Measurements from ENCODE around the gene CA11. TPM values are rescaled to one million over a fixed set of nuclear protein-coding genes. Genes with fewer than 3 reads are reported as not detected.

CA11 gene
- total and polyA plus RNA-seq, 2 experiments from 2014 or later: 8.8 to 29.7 TPM

- no peak for TF ChIP-seq CTCF (conservative IDR thresholded peaks at IDR 0.05; ENCODE audit: low read depth in 2 of 2)
- TF ChIP-seq REST (IDR thresholded peaks at IDR 0.05; ENCODE audit: unreplicated experiment): no peak
- no peak for TF ChIP-seq CREB1 (CRISPR knock-in tag; IDR thresholded peaks at IDR 0.05; ENCODE audit: low read depth)
- TF ChIP-seq ZNF331 (CRISPR knock-in tag; IDR thresholded peaks at IDR 0.05; ENCODE audit: low read depth): no peak
Observed at GRCh38 chr19:48607359-48607755, 38.6 kb downstream of the CA11 start (continued).

- DNase-seq (ENCODE audit: low spot score) (no peak), ATAC-seq (no peak)
- no peaks in the 10 kb centered on the region for H3K9me2 ChIP-seq (ENCODE audit: insufficient read depth)
- no peaks in the 10 kb centered on the region for H3K27me3 ChIP-seq (ENCODE audit: insufficient read depth)
- Mint-ChIP-seq H3K36me3 (ENCODE audit: low read depth) (peaks cover under 1% of the 10 kb centered on the region; the same call in 1 of the 3 replicates), H3K4me3 (no peak within 1 kb of the TSS), H3K4me1 (peaks cover 8% of the 10 kb centered on the region; the same call in 2 of the 3 replicates), H3K27ac (no peak within 1 kb of the TSS), H3K27me3 (ENCODE audit: insufficient read depth, low read depth, poor library complexity) (peaks cover 15% of the 10 kb centered on the region), H3K9me3 (no peaks in the 10 kb centered on the region)
- H4K20me1 ChIP-seq (replicated peaks; ENCODE audit: insufficient read depth): no peaks in the 10 kb centered on the region
- H3K79me2 ChIP-seq (replicated peaks; ENCODE audit: insufficient read depth): no peaks in the 10 kb centered on the region
- H2AFZ ChIP-seq: no peak within 1 kb of the TSS
- no peaks in the 10 kb centered on the region for H3K36me3 ChIP-seq (ENCODE audit: insufficient read depth)
- no peak within 1 kb of the TSS for H3K4me3 ChIP-seq
- no peaks in the 10 kb centered on the region for H3K4me1 ChIP-seq (ENCODE audit: insufficient read depth)
- H3F3A ChIP-seq (replicated peaks; ENCODE audit: low read depth): no peaks in the 10 kb centered on the region
- H3K27ac ChIP-seq (ENCODE audit: low read depth): no peak within 1 kb of the TSS
- no peak within 1 kb of the TSS for H3K4me2 ChIP-seq
- no peak for TF ChIP-seq POLR2AphosphoS5 (IDR thresholded peaks at IDR 0.05; ENCODE audit: low read depth)
- no peak for TF ChIP-seq REST (IDR thresholded peaks at IDR 0.05; ENCODE audit: unreplicated experiment)
- no peak for TF ChIP-seq STAT1 (IDR thresholded peaks at IDR 0.05; ENCODE audit: unreplicated experiment)
- TF ChIP-seq CREB1 (CRISPR knock-in tag; IDR thresholded peaks at IDR 0.05; ENCODE audit: low read depth): no peak
- no peak for TF ChIP-seq JUNB (IDR thresholded peaks at IDR 0.05; ENCODE audit: unreplicated experiment)
- TF ChIP-seq ZNF114 (CRISPR knock-in tag; IDR thresholded peaks at IDR 0.05): no peak
- TF ChIP-seq ZNF331 (CRISPR knock-in tag; IDR thresholded peaks at IDR 0.05; ENCODE audit: low read depth): no peak
- TF ChIP-seq ETS1 (IDR thresholded peaks at IDR 0.05): no peak
- no peak for TF ChIP-seq EZH2phosphoT487 (IDR thresholded peaks at IDR 0.05; ENCODE audit: unreplicated experiment)
Observed at GRCh38 chr19:48606463-48607358, 39.3 kb downstream of the CA11 start, which contains the start of gene SPACA4. TSS of gene SPACA4 (plus strand) at chr19:48606742. CDS start at chr19:48606979, 237 bp downstream.

Data from GM23338 (cell line).